HG03558 (cell line): ENCODE measurements around the gene HOXA7.

ENCODE experiments used
- ATAC-seq: cut with Tn5 transposase; IDR thresholded peaks from one replicate; pipeline ENCODE4 v1.9.1; 2021; ENCODE audit warnings: moderate number of reproducible peaks; ENCODE audit not compliant: unreplicated experiment; ENCODE audit errors: extremely low read depth

HOXA7 gene

GRCh38 chr7:27194002-27194352 is 37.5 kb upstream of the HOXA7 start:
- no peak for ATAC-seq

GRCh38 chr7:27193335-27194001 is 37.0 kb upstream of the HOXA7 start:
- ATAC-seq = no peak

GRCh38 chr7:27192546-27193334 is 36.3 kb upstream of the HOXA7 start:
- no peak for ATAC-seq

- ATAC-seq = no peak
Observed at GRCh38 chr7:27191833-27192545, 35.5 kb upstream of the HOXA7 start.

GRCh38 chr7:27191161-27191731 is 34.8 kb upstream of the HOXA7 start:
- no peak for ATAC-seq

- no peak for ATAC-seq
Observed at GRCh38 chr7:27189997-27190748, 33.7 kb upstream of the HOXA7 start.

GRCh38 chr7:27189295-27189996 is 33.0 kb upstream of the HOXA7 start:
- ATAC-seq = no peak

- ATAC-seq = no peak
Observed at GRCh38 chr7:27188386-27189294, 32.2 kb upstream of the HOXA7 start.

- ATAC-seq = no peak
Observed at GRCh38 chr7:27187475-27188385, 31.3 kb upstream of the HOXA7 start.

GRCh38 chr7:27186668-27187474 is 30.4 kb upstream of the HOXA7 start:
- ATAC-seq = no peak

- no peak for ATAC-seq
Observed at GRCh38 chr7:27185854-27186667, 29.6 kb upstream of the HOXA7 start.

GRCh38 chr7:27185013-27185853 is 28.8 kb upstream of the HOXA7 start, which contains the start of gene HOXA11:
TSS of gene HOXA11 (minus strand) at chr7:27185232. CDS start at chr7:27185144, 88 bp downstream.
- ATAC-seq = no peak

- no peak for ATAC-seq
Observed at GRCh38 chr7:27184337-27185012, 28.0 kb upstream of the HOXA7 start.

- no peak for ATAC-seq
Observed at GRCh38 chr7:27183682-27184336, 27.3 kb upstream of the HOXA7 start.
